Measurements from ENCODE around the gene NRCAM. TPM values are rescaled to one million over a fixed set of nuclear protein-coding genes. Genes with fewer than 3 reads are reported as not detected.
A peak's percentile ranks its signal among the peaks of the same experiment; 100 is the strongest.

Gene NRCAM
- total RNA-seq, 1 experiment from 2014 or later: not detected

GRCh38 chr7:108296911-108297310, 159.3 kb downstream of the NRCAM start:
- peak; percentile 34 for DNase-seq
- H4K20me1 ChIP-seq (ENCODE audit: insufficient read depth, low read depth, low read length): no peaks in the 10 kb centered on the region
- peaks cover 8% of the 10 kb centered on the region for H3K4me1 ChIP-seq (ENCODE audit: low read length)
- H3K79me2 ChIP-seq (ENCODE audit: low read length): no peaks in the 10 kb centered on the region
- H3K36me3 ChIP-seq (ENCODE audit: insufficient read depth, low read length): no peaks in the 10 kb centered on the region
- H3K27me3 ChIP-seq (ENCODE audit: low read length): no peaks in the 10 kb centered on the region
- no peaks in the 10 kb centered on the region for H3K9me3 ChIP-seq (ENCODE audit: low read length)
- H3K9me2 ChIP-seq (replicated peaks; ENCODE audit: insufficient read depth, low read length): no peaks in the 10 kb centered on the region
- no peak overlapping the region for H2AFZ ChIP-seq (ENCODE audit: low read length)
- H3K27ac ChIP-seq (ENCODE audit: low read length): no peak overlapping the region
- no peak overlapping the region for H3K4me3 ChIP-seq (ENCODE audit: low read length)
- no peak overlapping the region for H3K4me2 ChIP-seq (ENCODE audit: low read depth, low read length, poor library complexity, severe bottlenecking)
- H3K9ac ChIP-seq (ENCODE audit: low read length): no peak overlapping the region

- Histone ChIP-seq H3K9ac (ENCODE audit: low read length) (no peak overlapping the region), H3K4me1 (ENCODE audit: low read length) (peaks cover 8% of the 10 kb centered on the region), H3K9me2 (replicated peaks; ENCODE audit: insufficient read depth, low read length) (no peaks in the 10 kb centered on the region), H3K4me2 (ENCODE audit: low read depth, low read length, poor library complexity, severe bottlenecking) (peak overlapping the region; percentile 14), H3K79me2 (ENCODE audit: low read length) (no peaks in the 10 kb centered on the region), H3K27me3 (ENCODE audit: low read length) (no peaks in the 10 kb centered on the region), H2AFZ (ENCODE audit: low read length) (peak overlapping the region; percentile 51; the same call in 1 of the 2 replicates), H3K9me3 (ENCODE audit: low read length) (no peaks in the 10 kb centered on the region), H4K20me1 (ENCODE audit: insufficient read depth, low read depth, low read length) (no peaks in the 10 kb centered on the region), H3K27ac (ENCODE audit: low read length) (no peak overlapping the region), H3K4me3 (ENCODE audit: low read length) (no peak overlapping the region), H3K36me3 (ENCODE audit: insufficient read depth, low read length) (no peaks in the 10 kb centered on the region)
- peak; percentile 86 for DNase-seq
Measured at GRCh38 chr7:108294595-108294994, 161.6 kb downstream of the NRCAM start.

GRCh38 chr7:108293149-108293612, 163.1 kb downstream of the NRCAM start:
- no peaks in the 10 kb centered on the region for H3K27me3 ChIP-seq (ENCODE audit: low read length)
- no peak overlapping the region for H3K4me3 ChIP-seq (ENCODE audit: low read length)
- no peaks in the 10 kb centered on the region for H4K20me1 ChIP-seq (ENCODE audit: insufficient read depth, low read depth, low read length)
- no peaks in the 10 kb centered on the region for H3K9me2 ChIP-seq (replicated peaks; ENCODE audit: insufficient read depth, low read length)
- no peak overlapping the region for H3K27ac ChIP-seq (ENCODE audit: low read length)
- H3K9me3 ChIP-seq (ENCODE audit: low read length): no peaks in the 10 kb centered on the region
- no peak overlapping the region for H2AFZ ChIP-seq (ENCODE audit: low read length)
- no peak overlapping the region for H3K9ac ChIP-seq (ENCODE audit: low read length)
- H3K4me2 ChIP-seq (ENCODE audit: low read depth, low read length, poor library complexity, severe bottlenecking): no peak overlapping the region
- H3K4me1 ChIP-seq (ENCODE audit: low read length): peaks cover 8% of the 10 kb centered on the region
- peak; percentile 31 for DNase-seq
- no peaks in the 10 kb centered on the region for H3K36me3 ChIP-seq (ENCODE audit: insufficient read depth, low read length)
- no peaks in the 10 kb centered on the region for H3K79me2 ChIP-seq (ENCODE audit: low read length)

- H3K4me2 ChIP-seq (ENCODE audit: low read depth, low read length, poor library complexity, severe bottlenecking): no peak overlapping the region
- no peak overlapping the region for H3K27ac ChIP-seq (ENCODE audit: low read length)
- no peak overlapping the region for H2AFZ ChIP-seq (ENCODE audit: low read length)
- H3K9ac ChIP-seq (ENCODE audit: low read length): no peak overlapping the region
- H3K9me2 ChIP-seq (replicated peaks; ENCODE audit: insufficient read depth, low read length): no peaks in the 10 kb centered on the region
- peaks cover 8% of the 10 kb centered on the region for H3K4me1 ChIP-seq (ENCODE audit: low read length)
- no peaks in the 10 kb centered on the region for H3K27me3 ChIP-seq (ENCODE audit: low read length)
- H3K9me3 ChIP-seq (ENCODE audit: low read length): no peaks in the 10 kb centered on the region
- H3K36me3 ChIP-seq (ENCODE audit: insufficient read depth, low read length): no peaks in the 10 kb centered on the region
- DNase-seq: peak; percentile 24
- no peaks in the 10 kb centered on the region for H4K20me1 ChIP-seq (ENCODE audit: insufficient read depth, low read depth, low read length)
- H3K79me2 ChIP-seq (ENCODE audit: low read length): no peaks in the 10 kb centered on the region
- H3K4me3 ChIP-seq (ENCODE audit: low read length): no peak overlapping the region
Measured at GRCh38 chr7:108292541-108292940, 163.7 kb downstream of the NRCAM start.

- no peak overlapping the region for H3K9ac ChIP-seq (ENCODE audit: low read length)
- DNase-seq: peak; percentile 31
- no peaks in the 10 kb centered on the region for H3K79me2 ChIP-seq (ENCODE audit: low read length)
- H2AFZ ChIP-seq (ENCODE audit: low read length): no peak overlapping the region
- H3K4me2 ChIP-seq (ENCODE audit: low read depth, low read length, poor library complexity, severe bottlenecking): no peak overlapping the region
- no peaks in the 10 kb centered on the region for H3K27me3 ChIP-seq (ENCODE audit: low read length)
- H3K9me2 ChIP-seq (replicated peaks; ENCODE audit: insufficient read depth, low read length): no peaks in the 10 kb centered on the region
- H3K9me3 ChIP-seq (ENCODE audit: low read length): no peaks in the 10 kb centered on the region
- H3K4me3 ChIP-seq (ENCODE audit: low read length): no peak overlapping the region
- H3K27ac ChIP-seq (ENCODE audit: low read length): no peak overlapping the region
- H4K20me1 ChIP-seq (ENCODE audit: insufficient read depth, low read depth, low read length): no peaks in the 10 kb centered on the region
- no peaks in the 10 kb centered on the region for H3K36me3 ChIP-seq (ENCODE audit: insufficient read depth, low read length)
- peaks cover 8% of the 10 kb centered on the region for H3K4me1 ChIP-seq (ENCODE audit: low read length)
Measured at GRCh38 chr7:108291791-108292440, 164.3 kb downstream of the NRCAM start.

- Histone ChIP-seq H3K4me3 (ENCODE audit: low read length) (no peak overlapping the region), H3K27ac (ENCODE audit: low read length) (no peak overlapping the region), H2AFZ (ENCODE audit: low read length) (no peak overlapping the region), H3K4me1 (ENCODE audit: low read length) (peaks cover 8% of the 10 kb centered on the region), H3K79me2 (ENCODE audit: low read length) (no peaks in the 10 kb centered on the region), H4K20me1 (ENCODE audit: insufficient read depth, low read depth, low read length) (no peaks in the 10 kb centered on the region), H3K9ac (ENCODE audit: low read length) (no peak overlapping the region), H3K36me3 (ENCODE audit: insufficient read depth, low read length) (no peaks in the 10 kb centered on the region), H3K4me2 (ENCODE audit: low read depth, low read length, poor library complexity, severe bottlenecking) (no peak overlapping the region), H3K9me2 (replicated peaks; ENCODE audit: insufficient read depth, low read length) (no peaks in the 10 kb centered on the region), H3K27me3 (ENCODE audit: low read length) (no peaks in the 10 kb centered on the region), H3K9me3 (ENCODE audit: low read length) (no peaks in the 10 kb centered on the region)
- no peak for DNase-seq
Measured at GRCh38 chr7:108291152-108291508, 165.1 kb downstream of the NRCAM start.

- Histone ChIP-seq H3K79me2 (ENCODE audit: low read length) (no peaks in the 10 kb centered on the region), H3K9me3 (ENCODE audit: low read length) (no peaks in the 10 kb centered on the region), H3K27ac (ENCODE audit: low read length) (no peak overlapping the region), H3K36me3 (ENCODE audit: insufficient read depth, low read length) (no peaks in the 10 kb centered on the region), H2AFZ (ENCODE audit: low read length) (no peak overlapping the region), H3K4me3 (ENCODE audit: low read length) (no peak overlapping the region), H3K9ac (ENCODE audit: low read length) (no peak overlapping the region), H3K4me2 (ENCODE audit: low read depth, low read length, poor library complexity, severe bottlenecking) (no peak overlapping the region), H4K20me1 (ENCODE audit: insufficient read depth, low read depth, low read length) (no peaks in the 10 kb centered on the region), H3K27me3 (ENCODE audit: low read length) (no peaks in the 10 kb centered on the region), H3K9me2 (replicated peaks; ENCODE audit: insufficient read depth, low read length) (no peaks in the 10 kb centered on the region), H3K4me1 (ENCODE audit: low read length) (peaks cover 8% of the 10 kb centered on the region)
- DNase-seq: no peak
Measured at GRCh38 chr7:108290459-108291151, 165.6 kb downstream of the NRCAM start.

GRCh38 chr7:108289852-108290251, 166.4 kb downstream of the NRCAM start:
- no peaks in the 10 kb centered on the region for H3K9me3 ChIP-seq (ENCODE audit: low read length)
- H3K4me1 ChIP-seq (ENCODE audit: low read length): peaks cover 7% of the 10 kb centered on the region
- no peaks in the 10 kb centered on the region for H3K9me2 ChIP-seq (replicated peaks; ENCODE audit: insufficient read depth, low read length)
- no peak overlapping the region for H3K27ac ChIP-seq (ENCODE audit: low read length)
- H4K20me1 ChIP-seq (ENCODE audit: insufficient read depth, low read depth, low read length): no peaks in the 10 kb centered on the region
- no peaks in the 10 kb centered on the region for H3K79me2 ChIP-seq (ENCODE audit: low read length)
- no peak overlapping the region for H3K9ac ChIP-seq (ENCODE audit: low read length)
- H3K36me3 ChIP-seq (ENCODE audit: insufficient read depth, low read length): no peaks in the 10 kb centered on the region
- no peak overlapping the region for H3K4me3 ChIP-seq (ENCODE audit: low read length)
- no peak overlapping the region for H3K4me2 ChIP-seq (ENCODE audit: low read depth, low read length, poor library complexity, severe bottlenecking)
- no peaks in the 10 kb centered on the region for H3K27me3 ChIP-seq (ENCODE audit: low read length)
- H2AFZ ChIP-seq (ENCODE audit: low read length): no peak overlapping the region
- peak; percentile 29 for DNase-seq
